SU-DHL-6 (cell line): Measurements from ENCODE around the gene TCEAL9.

ENCODE experiments used
- EZH2phosphoT487 ChIP-seq: fragments of 200-600 bp; sonication (generic), shearing (Covaris generic); conservative IDR thresholded peaks from 2 replicates; pipeline ENCODE4 v1.6.1; 2018; ENCODE audit warnings: mild to moderate bottlenecking, antibody characterized with exemption, low read length, moderate library complexity, mixed read lengths
- TF ChIP-seq, protein P1 (sequence below): fragments of 200-600 bp; sonication (generic); IDR thresholded peaks from one replicate; pipeline ENCODE4 v1.5.1; 2017; ENCODE audit warnings: antibody characterized with exemption, mild to moderate bottlenecking, low read length, moderate library complexity; ENCODE audit not compliant: insufficient read depth, poor library complexity, severe bottlenecking

- TF ChIP-seq, protein P1, sequence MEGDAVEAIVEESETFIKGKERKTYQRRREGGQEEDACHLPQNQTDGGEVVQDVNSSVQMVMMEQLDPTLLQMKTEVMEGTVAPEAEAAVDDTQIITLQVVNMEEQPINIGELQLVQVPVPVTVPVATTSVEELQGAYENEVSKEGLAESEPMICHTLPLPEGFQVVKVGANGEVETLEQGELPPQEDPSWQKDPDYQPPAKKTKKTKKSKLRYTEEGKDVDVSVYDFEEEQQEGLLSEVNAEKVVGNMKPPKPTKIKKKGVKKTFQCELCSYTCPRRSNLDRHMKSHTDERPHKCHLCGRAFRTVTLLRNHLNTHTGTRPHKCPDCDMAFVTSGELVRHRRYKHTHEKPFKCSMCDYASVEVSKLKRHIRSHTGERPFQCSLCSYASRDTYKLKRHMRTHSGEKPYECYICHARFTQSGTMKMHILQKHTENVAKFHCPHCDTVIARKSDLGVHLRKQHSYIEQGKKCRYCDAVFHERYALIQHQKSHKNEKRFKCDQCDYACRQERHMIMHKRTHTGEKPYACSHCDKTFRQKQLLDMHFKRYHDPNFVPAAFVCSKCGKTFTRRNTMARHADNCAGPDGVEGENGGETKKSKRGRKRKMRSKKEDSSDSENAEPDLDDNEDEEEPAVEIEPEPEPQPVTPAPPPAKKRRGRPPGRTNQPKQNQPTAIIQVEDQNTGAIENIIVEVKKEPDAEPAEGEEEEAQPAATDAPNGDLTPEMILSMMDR: no peak
- no peak for TF ChIP-seq EZH2phosphoT487
Observed at GRCh38 chrX:103367502-103367901, 11.2 kb downstream of the TCEAL9 start.
